MM.1S (cell line): ENCODE data around the gene DDX1.

Experiments
- DNase-seq: peaks from one replicate; pipeline ENCODE4 v3.0.0-alpha.2; 2015
- H2AFZ ChIP-seq: fragments of 300-600 bp; sonication (generic); 2 replicates; pipeline ENCODE4 v1.6.0; 2016; ENCODE audit warnings: antibody characterized with exemption, low read length
- H3F3A ChIP-seq: fragments of 300-600 bp; sonication (generic); 2 replicates; pipeline ENCODE4 v1.6.1; 2016; ENCODE audit warnings: mild to moderate bottlenecking, antibody characterized with exemption, low read length, moderate library complexity, mixed read lengths; ENCODE audit not compliant: insufficient read depth
- H3K27ac ChIP-seq: fragments of 300-600 bp; sonication (generic); 2 replicates; pipeline ENCODE4 v1.5.1; 2016; ENCODE audit warnings: mild to moderate bottlenecking, low read length
- H3K27me3 ChIP-seq: fragments of 300-600 bp; sonication (generic); replicated peaks from 2 replicates; pipeline ENCODE4 v1.6.0; 2016; ENCODE audit warnings: low read length; ENCODE audit not compliant: insufficient read depth
- H3K36me3 ChIP-seq: fragments of 300-600 bp; sonication (generic); replicated peaks from 2 replicates; pipeline ENCODE4 v1.6.1; 2016; ENCODE audit warnings: mild to moderate bottlenecking, low read length, mixed read lengths; ENCODE audit not compliant: insufficient read depth
- H3K4me1 ChIP-seq: fragments of 300-600 bp; sonication (generic); 2 replicates; pipeline ENCODE4 v1.6.1; 2016; ENCODE audit warnings: low read length, mixed read lengths
- H3K4me2 ChIP-seq: fragments of 300-600 bp; sonication (generic); 2 replicates; pipeline ENCODE4 v1.6.0; 2016; ENCODE audit warnings: low read depth, low read length
- H3K4me3 ChIP-seq: fragments of 300-600 bp; sonication (generic); 2 replicates; pipeline ENCODE4 v1.5.1; 2016; ENCODE audit warnings: low read length, mixed read lengths
- H3K79me2 ChIP-seq: fragments of 300-600 bp; sonication (generic); 2 replicates; pipeline ENCODE4 v1.6.1; 2016; ENCODE audit warnings: mixed run types, low read length, mixed read lengths
- H3K9ac ChIP-seq: fragments of 300-600 bp; sonication (generic); 2 replicates; pipeline ENCODE4 v1.6.1; 2016; ENCODE audit warnings: low read length, mixed read lengths
- H3K9me2 ChIP-seq: fragments of 300-600 bp; sonication (generic); replicated peaks from 2 replicates; pipeline ENCODE4 v1.6.1; 2016; ENCODE audit warnings: mild to moderate bottlenecking, low read length, mixed read lengths; ENCODE audit not compliant: insufficient read depth
- H3K9me3 ChIP-seq: fragments of 300-600 bp; sonication (generic); replicated peaks from 2 replicates; pipeline ENCODE4 v1.6.1; 2016; ENCODE audit warnings: mild to moderate bottlenecking, low read length, mixed read lengths; ENCODE audit not compliant: insufficient read depth
- H4K20me1 ChIP-seq: fragments of 300-600 bp; sonication (generic); 2 replicates; pipeline ENCODE4 v1.6.1; 2016; ENCODE audit warnings: mild to moderate bottlenecking, low read length, moderate library complexity, mixed read lengths; ENCODE audit not compliant: insufficient read depth
- EZH2 ChIP-seq: fragments of 300-600 bp; sonication (generic); optimal IDR thresholded peaks from 2 replicates; pipeline ENCODE3; 2017; ENCODE audit warnings: low read depth, mild to moderate bottlenecking, antibody characterized with exemption, low read length, mixed read lengths
- EZH2phosphoT487 ChIP-seq: fragments of 300-600 bp; sonication (generic); IDR thresholded peaks from 2 replicates; pipeline ENCODE4 v1.6.1; 2018; ENCODE audit warnings: antibody characterized with exemption, low read length
- TF ChIP-seq, protein P1 (sequence below): fragments of 300-600 bp; sonication (generic); IDR thresholded peaks from 2 replicates; pipeline ENCODE4 v1.5.1; 2016; ENCODE audit warnings: antibody characterized with exemption, low read length, mixed read lengths

The DDX1 gene

DNA sequence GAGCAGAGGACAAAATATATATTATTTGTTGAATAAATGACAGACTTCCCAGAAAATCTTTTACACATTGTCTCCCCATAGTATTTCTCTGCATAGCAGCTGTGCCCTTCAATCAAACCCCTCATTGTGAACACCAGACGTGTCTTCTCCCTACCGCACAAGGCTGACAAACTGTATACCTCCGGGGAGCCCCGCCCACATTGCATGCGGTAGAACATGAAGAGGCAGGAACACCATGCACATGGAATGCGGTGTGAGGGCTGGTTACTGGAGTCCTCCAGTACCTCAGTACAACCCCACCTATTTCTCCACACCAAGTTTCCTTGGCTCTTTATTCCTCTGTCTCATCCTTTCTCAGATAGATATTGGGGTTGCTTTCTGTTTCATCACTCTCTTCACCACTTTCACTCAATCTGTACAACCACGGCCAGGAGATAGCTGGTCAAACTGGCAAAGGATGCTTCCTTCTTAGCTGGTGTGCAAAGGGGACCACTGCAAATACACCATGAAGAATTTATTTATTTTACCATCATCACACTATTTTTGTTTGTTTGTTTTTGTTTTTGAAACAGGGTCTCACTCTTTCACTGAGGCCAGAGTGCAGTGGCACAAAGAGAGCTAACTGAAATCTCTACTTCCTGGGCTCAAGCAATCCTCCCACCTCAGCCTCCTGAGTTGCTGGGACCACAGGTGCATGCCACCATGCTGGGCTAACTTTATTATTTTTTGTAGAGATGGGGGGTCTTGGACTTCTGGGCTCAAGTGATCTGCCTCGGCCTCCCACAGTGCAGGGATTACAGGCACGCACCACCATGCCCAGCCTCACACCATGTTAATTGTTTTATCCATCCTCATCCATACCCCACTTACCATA lies 28.2 kb upstream of the DDX1 start:
- Histone ChIP-seq H2AFZ (no peak overlapping the region), H4K20me1 (no peaks in the 10 kb centered on the region), H3K4me3 (no peak overlapping the region), H3K9me2 (no peaks in the 10 kb centered on the region), H3K27ac (no peak overlapping the region), H3K4me1 (peaks cover 7% of the 10 kb centered on the region; the same call in 1 of the 2 replicates), H3K79me2 (peaks cover 26% of the 10 kb centered on the region), H3K27me3 (no peaks in the 10 kb centered on the region), H3F3A (no peaks in the 10 kb centered on the region), H3K36me3 (no peaks in the 10 kb centered on the region), H3K9me3 (no peaks in the 10 kb centered on the region), H3K9ac (no peak overlapping the region), H3K4me2 (no peak overlapping the region)
- no peak for DNase-seq
- no peak for TF ChIP-seq EZH2
- TF ChIP-seq, protein P1, sequence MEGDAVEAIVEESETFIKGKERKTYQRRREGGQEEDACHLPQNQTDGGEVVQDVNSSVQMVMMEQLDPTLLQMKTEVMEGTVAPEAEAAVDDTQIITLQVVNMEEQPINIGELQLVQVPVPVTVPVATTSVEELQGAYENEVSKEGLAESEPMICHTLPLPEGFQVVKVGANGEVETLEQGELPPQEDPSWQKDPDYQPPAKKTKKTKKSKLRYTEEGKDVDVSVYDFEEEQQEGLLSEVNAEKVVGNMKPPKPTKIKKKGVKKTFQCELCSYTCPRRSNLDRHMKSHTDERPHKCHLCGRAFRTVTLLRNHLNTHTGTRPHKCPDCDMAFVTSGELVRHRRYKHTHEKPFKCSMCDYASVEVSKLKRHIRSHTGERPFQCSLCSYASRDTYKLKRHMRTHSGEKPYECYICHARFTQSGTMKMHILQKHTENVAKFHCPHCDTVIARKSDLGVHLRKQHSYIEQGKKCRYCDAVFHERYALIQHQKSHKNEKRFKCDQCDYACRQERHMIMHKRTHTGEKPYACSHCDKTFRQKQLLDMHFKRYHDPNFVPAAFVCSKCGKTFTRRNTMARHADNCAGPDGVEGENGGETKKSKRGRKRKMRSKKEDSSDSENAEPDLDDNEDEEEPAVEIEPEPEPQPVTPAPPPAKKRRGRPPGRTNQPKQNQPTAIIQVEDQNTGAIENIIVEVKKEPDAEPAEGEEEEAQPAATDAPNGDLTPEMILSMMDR, result no peak
- no peak for TF ChIP-seq EZH2phosphoT487

DNA sequence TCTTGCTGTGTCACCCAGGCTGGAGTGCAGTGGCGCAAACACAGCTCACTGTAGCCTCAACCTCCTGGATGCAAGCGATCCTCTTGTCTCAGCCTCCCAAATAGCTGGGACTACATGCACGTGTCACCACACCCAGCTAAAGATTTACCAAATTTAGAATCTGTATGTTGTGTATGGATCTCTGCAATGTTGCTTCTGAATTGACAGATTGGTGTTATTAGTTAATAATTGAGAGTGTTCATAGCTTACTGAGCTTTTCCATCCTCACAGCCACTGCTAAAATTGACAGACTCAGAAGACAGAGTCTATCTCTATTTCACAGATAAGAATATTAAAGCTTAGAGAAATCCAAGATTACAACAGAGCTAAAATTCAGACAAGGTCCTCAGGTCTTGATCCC lies 26.3 kb upstream of the DDX1 start:
- H3K79me2 ChIP-seq, result peaks cover 8% of the 10 kb centered on the region
- no peaks in the 10 kb centered on the region for H3K4me1 ChIP-seq
- no peak overlapping the region for H3K27ac ChIP-seq
- H4K20me1 ChIP-seq, result no peaks in the 10 kb centered on the region
- H3K4me3 ChIP-seq, result no peak overlapping the region
- TF ChIP-seq EZH2phosphoT487, result no peak
- no peak for TF ChIP-seq EZH2
- TF ChIP-seq, protein P1, result no peak
- no peaks in the 10 kb centered on the region for H3K36me3 ChIP-seq
- no peak overlapping the region for H2AFZ ChIP-seq
- no peak for DNase-seq
- H3K9ac ChIP-seq, result no peak overlapping the region
- H3K4me2 ChIP-seq, result no peak overlapping the region
- no peaks in the 10 kb centered on the region for H3K27me3 ChIP-seq
- no peaks in the 10 kb centered on the region for H3F3A ChIP-seq
- no peaks in the 10 kb centered on the region for H3K9me2 ChIP-seq
- no peaks in the 10 kb centered on the region for H3K9me3 ChIP-seq

DNA sequence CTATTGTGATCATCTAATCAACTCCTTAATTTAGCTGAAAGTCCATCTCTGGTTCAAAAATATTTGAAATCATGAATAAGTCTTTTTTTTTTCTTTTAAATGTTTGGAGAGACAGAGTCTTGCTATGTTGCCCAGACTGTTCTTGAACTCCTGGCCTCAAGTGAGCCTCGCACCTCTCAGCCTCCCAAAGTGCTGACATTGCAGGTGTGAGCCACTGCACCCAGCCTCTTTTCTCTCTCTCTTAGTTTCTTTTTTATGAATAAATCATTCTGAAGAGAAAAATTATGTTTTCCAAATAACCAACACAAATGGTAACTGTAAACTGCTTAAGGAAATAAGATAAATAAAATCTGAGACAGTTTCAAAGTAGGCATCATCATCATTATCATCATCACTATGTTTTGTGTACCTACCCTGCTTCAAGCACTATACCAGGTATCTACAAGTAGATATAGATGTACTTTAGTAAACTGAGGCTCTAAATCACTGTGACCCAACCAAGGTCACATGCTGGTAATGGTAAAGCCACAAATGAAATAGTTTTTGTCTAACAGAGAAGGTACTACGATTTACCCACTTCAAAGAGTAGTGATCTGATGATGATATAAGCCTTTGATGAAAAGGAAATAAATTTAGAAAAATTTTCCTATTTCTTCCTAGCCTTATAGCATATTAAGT lies 25.5 kb upstream of the DDX1 start:
- TF ChIP-seq, protein P1, result no peak
- no peak for TF ChIP-seq EZH2phosphoT487
- no peak for TF ChIP-seq EZH2
- Histone ChIP-seq H3K4me1 (no peaks in the 10 kb centered on the region), H3K27me3 (no peaks in the 10 kb centered on the region), H3K36me3 (no peaks in the 10 kb centered on the region), H3K9me2 (no peaks in the 10 kb centered on the region), H2AFZ (no peak overlapping the region), H3K9ac (no peak overlapping the region), H3K4me3 (no peak overlapping the region), H3K9me3 (no peaks in the 10 kb centered on the region), H3K27ac (no peak overlapping the region), H3F3A (no peaks in the 10 kb centered on the region), H4K20me1 (no peaks in the 10 kb centered on the region), H3K79me2 (peaks cover under 1% of the 10 kb centered on the region), H3K4me2 (no peak overlapping the region)
- DNase-seq, result no peak
